HL-60/S4 treated with retinoic acid at 250 ng/mL for 4 days and 3 days (cell line): ENCODE results near the gene SENP2.
"Not testable (repeated sequence)": the region's sequence is repeated elsewhere in the genome, so short reads cannot be mapped to it uniquely, and the experiment has no call there.

Source experiments
- in situ Hi-C: fragments of 300-500 bp; cut with MboI; formaldehyde crosslinking; loops from 2 replicates; pipeline ENCODE4 v1.7.0; 2022; ENCODE audit warnings: low sequenced_read_pairs

SENP2 gene

GRCh38 chr3:185585518-185585858 lies 607 bp upstream of the SENP2 start:
- in situ Hi-C loops: no loop called here

GRCh38 chr3:185586686-185587039 lies 568 bp downstream of the SENP2 start:
- in situ Hi-C loops: no loop called here

GRCh38 chr3:185594073-185594472 lies 8.0 kb downstream of the SENP2 start:
- in situ Hi-C loops: no loop called here

GRCh38 chr3:185595526-185595925 lies 9.4 kb downstream of the SENP2 start:
- in situ Hi-C loops: no loop called here

- in situ Hi-C loops: no loop called here
Measured at GRCh38 chr3:185605566-185605965, 19.5 kb downstream of the SENP2 start.

GRCh38 chr3:185606196-185606595 lies 20.1 kb downstream of the SENP2 start:
- in situ Hi-C loops: no loop called here

- in situ Hi-C loops: no loop called here
Measured at GRCh38 chr3:185613016-185613415, 26.9 kb downstream of the SENP2 start.

- in situ Hi-C loops: no loop called here
Measured at GRCh38 chr3:185623939-185624665, 38.0 kb downstream of the SENP2 start.

GRCh38 chr3:185625784-185626183 lies 39.7 kb downstream of the SENP2 start:
- in situ Hi-C loops: no loop called here

GRCh38 chr3:185629554-185630181 lies 43.6 kb downstream of the SENP2 start:
- in situ Hi-C loops: no loop called here

- in situ Hi-C loops: no loop called here
Measured at GRCh38 chr3:185630182-185630622, 44.1 kb downstream of the SENP2 start.

- in situ Hi-C loops: no loop called here
Measured at GRCh38 chr3:185631108-185631507, 45.0 kb downstream of the SENP2 start.

- in situ Hi-C loops: no loop called here
Measured at GRCh38 chr3:185631508-185632206, 45.6 kb downstream of the SENP2 start.

- in situ Hi-C loops: no loop called here
Measured at GRCh38 chr3:185632996-185633395, 46.9 kb downstream of the SENP2 start.

- in situ Hi-C loops: no loop called here
Measured at GRCh38 chr3:185637388-185637787, 51.3 kb downstream of the SENP2 start.

GRCh38 chr3:185638651-185639050 lies 52.6 kb downstream of the SENP2 start:
- in situ Hi-C loops: not testable (repeated sequence)

- in situ Hi-C loops: no loop called here
Measured at GRCh38 chr3:185639632-185640206, 53.6 kb downstream of the SENP2 start.

GRCh38 chr3:185640308-185640707 lies 54.2 kb downstream of the SENP2 start:
- in situ Hi-C loops: no loop called here

- in situ Hi-C loops: not testable (repeated sequence)
Measured at GRCh38 chr3:185645191-185645590, 59.1 kb downstream of the SENP2 start.

- in situ Hi-C loops: no loop called here
Measured at GRCh38 chr3:185645596-185646381, 59.7 kb downstream of the SENP2 start.
